Endothelial cell of umbilical vein (primary cell): ENCODE results near the gene MYZAP.

Experiments
- EZH2 ChIP-seq: IDR thresholded peaks from 2 replicates; pipeline ENCODE4 v1.6.1; 2012; ENCODE audit warnings: borderline replicate concordance, low read depth, mild to moderate bottlenecking, moderate library complexity, low read length, inconsistent platforms; ENCODE audit not compliant: severe bottlenecking
- FOS ChIP-seq: IDR thresholded peaks from 2 replicates; pipeline ENCODE4 v1.6.1; 2011; ENCODE audit warnings: mild to moderate bottlenecking, low read length, moderate library complexity, borderline replicate concordance; ENCODE audit not compliant: insufficient read depth
- MYC ChIP-seq: IDR thresholded peaks from one replicate; pipeline ENCODE4 v1.6.1; 2011; ENCODE audit warnings: mild to moderate bottlenecking, low read depth, low read length
- POLR2A ChIP-seq: IDR thresholded peaks from 2 replicates; pipeline ENCODE4 v1.6.1; 2012; ENCODE audit warnings: low read depth, mild to moderate bottlenecking, control low read depth, low read length
- POLR2AphosphoS5 ChIP-seq: IDR thresholded peaks from 2 replicates; pipeline ENCODE4 v1.6.1; 2012; ENCODE audit warnings: low read depth, mild to moderate bottlenecking, control low read depth, low read length, moderate library complexity; ENCODE audit not compliant: insufficient read depth
- TF ChIP-seq, protein P1 (sequence below), 2 donors: IDR thresholded peaks; 1 replicate in 1 of 2; 2 replicates in 1 of 2; pipeline ENCODE4 v1.5.1; 2011; ENCODE audit warnings: low read length in 2 of 2, mild to moderate bottlenecking in 2 of 2, moderate library complexity in 2 of 2, control low read depth in 1 of 2, inconsistent platforms in 1 of 2, low read depth in 1 of 2; ENCODE audit not compliant: insufficient read depth in 1 of 2; ENCODE audit errors: extremely low read depth in 1 of 2
- TF ChIP-seq, protein P2 (sequence below): IDR thresholded peaks from 2 replicates; pipeline ENCODE4 v1.6.1; 2011; ENCODE audit not compliant: insufficient read depth, insufficient read length

DNA sequence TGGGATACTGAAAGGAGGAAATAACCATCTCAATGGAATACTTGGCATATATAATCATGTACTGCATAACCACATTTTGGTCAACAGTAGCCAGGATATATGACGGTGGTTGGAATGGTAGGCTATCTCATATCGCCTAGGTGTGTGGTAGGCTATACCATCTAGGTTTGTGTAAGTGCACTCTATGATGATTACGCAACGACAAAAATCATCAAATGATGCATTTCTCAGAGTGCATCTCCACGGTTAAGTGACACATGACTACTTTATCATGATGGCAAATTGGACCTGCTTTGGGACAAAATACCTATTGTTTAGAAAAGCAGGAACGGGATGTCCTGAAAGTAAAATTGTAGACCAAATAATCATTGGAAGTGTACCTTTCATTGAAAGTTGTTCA lies 2.8 kb downstream of the MYZAP start:
- TF ChIP-seq, protein P1, sequence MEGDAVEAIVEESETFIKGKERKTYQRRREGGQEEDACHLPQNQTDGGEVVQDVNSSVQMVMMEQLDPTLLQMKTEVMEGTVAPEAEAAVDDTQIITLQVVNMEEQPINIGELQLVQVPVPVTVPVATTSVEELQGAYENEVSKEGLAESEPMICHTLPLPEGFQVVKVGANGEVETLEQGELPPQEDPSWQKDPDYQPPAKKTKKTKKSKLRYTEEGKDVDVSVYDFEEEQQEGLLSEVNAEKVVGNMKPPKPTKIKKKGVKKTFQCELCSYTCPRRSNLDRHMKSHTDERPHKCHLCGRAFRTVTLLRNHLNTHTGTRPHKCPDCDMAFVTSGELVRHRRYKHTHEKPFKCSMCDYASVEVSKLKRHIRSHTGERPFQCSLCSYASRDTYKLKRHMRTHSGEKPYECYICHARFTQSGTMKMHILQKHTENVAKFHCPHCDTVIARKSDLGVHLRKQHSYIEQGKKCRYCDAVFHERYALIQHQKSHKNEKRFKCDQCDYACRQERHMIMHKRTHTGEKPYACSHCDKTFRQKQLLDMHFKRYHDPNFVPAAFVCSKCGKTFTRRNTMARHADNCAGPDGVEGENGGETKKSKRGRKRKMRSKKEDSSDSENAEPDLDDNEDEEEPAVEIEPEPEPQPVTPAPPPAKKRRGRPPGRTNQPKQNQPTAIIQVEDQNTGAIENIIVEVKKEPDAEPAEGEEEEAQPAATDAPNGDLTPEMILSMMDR (IDR thresholded peaks at IDR 0.05; ENCODE audit: extremely low read depth in 1 of 2, insufficient read depth in 1 of 2, low read depth in 1 of 2, low read length in 2 of 2) = no peak
- TF ChIP-seq FOS (no peak), POLR2AphosphoS5 (no peak), POLR2A (no peak), EZH2 (no peak), MYC (no peak)
- TF ChIP-seq, protein P2, sequence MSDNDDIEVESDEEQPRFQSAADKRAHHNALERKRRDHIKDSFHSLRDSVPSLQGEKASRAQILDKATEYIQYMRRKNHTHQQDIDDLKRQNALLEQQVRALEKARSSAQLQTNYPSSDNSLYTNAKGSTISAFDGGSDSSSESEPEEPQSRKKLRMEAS = no peak
